B cell (primary cell): ENCODE results near the gene BTD.

Experiments
- CTCF ChIP-seq: fragments of 200-600 bp; IDR thresholded peaks from one replicate; pipeline ENCODE4 v1.8.0; 2022; ENCODE audit warnings: antibody characterized with exemption, mild to moderate bottlenecking
- EZH2 ChIP-seq: IDR thresholded peaks from 2 replicates; pipeline ENCODE4 v1.6.1; 2012; ENCODE audit warnings: borderline replicate concordance, low read depth, mild to moderate bottlenecking, moderate library complexity, low read length; ENCODE audit not compliant: insufficient read depth, poor library complexity, severe bottlenecking

GRCh38 chr3:15638891-15639262 lies 37.3 kb downstream of the BTD start:
- TF ChIP-seq CTCF: no peak
- TF ChIP-seq EZH2: no peak
